ENCODE data around the gene PLK1.
A peak's percentile ranks its signal among the peaks of the same experiment; 100 is the strongest.
"Not testable (repeated sequence)": the region's sequence is repeated elsewhere in the genome, so short reads cannot be mapped to it uniquely, and the experiment has no call there.

The PLK1 gene

DNA sequence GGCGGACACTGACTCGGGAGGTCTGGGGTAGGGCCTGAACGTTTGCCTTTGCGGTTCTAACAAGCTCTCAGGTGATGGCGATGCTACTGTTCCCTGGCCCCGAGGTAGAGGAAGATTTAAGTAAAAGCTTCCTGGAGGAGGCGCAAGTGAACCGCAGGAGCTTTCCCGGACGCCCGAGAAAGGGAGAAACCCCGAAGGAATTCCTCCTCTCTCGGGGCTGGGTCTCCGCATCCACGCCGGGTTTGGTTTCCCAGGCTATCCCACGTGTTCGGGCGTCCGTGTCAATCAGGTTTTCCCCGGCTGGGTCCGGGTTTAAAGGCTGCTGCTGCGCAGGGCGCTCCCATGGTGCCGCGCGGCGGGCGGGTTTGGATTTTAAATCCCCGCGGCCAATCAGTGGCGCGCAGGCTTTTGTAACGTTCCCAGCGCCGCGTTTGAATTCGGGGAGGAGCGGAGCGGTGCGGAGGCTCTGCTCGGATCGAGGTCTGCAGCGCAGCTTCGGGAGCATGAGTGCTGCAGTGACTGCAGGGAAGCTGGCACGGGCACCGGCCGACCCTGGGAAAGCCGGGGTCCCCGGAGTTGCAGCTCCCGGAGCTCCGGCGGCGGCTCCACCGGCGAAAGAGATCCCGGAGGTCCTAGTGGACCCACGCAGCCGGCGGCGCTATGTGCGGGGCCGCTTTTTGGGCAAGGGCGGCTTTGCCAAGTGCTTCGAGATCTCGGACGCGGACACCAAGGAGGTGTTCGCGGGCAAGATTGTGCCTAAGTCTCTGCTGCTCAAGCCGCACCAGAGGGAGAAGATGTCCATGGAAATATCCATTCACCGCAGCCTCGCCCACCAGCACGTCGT lies at the start of gene PLK1:
PLK1 (plus strand) TSS at position 460 of the 844 bp plus-strand sequence; CDS start at position 504, 44 bp downstream.
- DNase-seq = peak; percentile 62

DNA sequence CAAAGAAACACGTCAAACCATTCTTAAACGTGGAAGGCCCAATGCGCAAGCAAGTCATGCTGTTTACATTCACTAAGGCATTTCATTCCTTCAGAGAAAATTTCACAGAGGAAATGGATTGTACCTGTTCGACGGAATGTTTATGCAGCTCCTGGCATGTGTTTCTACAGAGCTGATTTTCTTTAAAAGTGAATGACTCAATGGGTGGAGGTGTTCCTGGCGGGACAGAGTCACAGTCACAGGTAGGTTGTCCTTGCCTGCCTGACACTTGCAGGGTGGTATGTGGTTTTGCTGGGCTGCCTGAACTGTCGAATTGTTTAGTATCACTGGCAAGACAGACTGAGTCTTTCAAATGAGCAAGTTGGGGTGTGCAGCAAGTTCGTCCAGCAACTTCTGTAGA lies 49.2 kb upstream of the PLK1 start:
- no peak for DNase-seq

DNA sequence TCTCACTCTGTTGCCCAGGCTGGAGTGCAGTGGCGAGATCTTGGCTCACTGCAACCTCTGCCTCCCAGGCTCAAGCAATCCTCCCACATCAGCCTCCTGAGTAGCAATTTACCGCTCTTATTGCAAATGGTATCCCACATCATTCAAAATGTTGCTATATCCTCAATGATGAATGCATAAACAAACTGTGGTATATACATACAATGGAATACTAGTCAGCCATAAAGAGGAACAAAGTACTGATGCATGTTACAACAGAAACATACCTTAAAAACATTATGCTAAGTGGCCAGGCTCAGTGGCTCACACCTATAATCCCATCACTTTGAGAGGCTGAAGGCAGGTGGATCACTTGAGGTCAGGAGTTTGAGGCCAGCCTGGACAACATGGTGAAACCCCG lies 46.8 kb upstream of the PLK1 start:
- not testable (repeated sequence) for DNase-seq

DNA sequence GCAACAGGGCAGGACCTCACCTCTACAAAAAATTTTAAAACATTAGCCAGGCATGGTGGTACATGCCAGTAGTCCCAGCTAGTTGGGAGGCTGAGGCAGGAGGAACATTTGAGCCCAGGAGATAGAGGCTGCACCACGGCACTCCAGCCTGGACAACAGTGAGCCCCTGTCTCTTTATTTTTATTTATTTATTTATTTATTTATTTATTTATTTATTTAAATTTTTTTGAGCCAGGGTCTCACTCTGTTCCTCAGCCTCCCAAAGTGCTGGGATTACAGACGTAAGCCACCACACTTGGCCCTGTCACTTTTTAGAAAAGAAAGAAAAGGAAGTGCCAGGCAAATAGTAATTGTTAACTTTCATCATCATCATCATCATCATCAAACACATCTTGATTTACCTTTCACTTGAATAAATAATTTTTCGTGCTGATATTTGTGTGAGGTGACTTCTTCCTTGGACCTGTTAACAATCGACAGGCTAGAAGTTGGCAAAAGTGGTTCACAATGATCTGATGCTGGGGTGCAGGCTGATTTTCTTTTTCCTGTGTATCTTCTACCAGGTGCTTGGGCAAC lies 44.1 kb upstream of the PLK1 start:
- DNase-seq = no peak

DNA sequence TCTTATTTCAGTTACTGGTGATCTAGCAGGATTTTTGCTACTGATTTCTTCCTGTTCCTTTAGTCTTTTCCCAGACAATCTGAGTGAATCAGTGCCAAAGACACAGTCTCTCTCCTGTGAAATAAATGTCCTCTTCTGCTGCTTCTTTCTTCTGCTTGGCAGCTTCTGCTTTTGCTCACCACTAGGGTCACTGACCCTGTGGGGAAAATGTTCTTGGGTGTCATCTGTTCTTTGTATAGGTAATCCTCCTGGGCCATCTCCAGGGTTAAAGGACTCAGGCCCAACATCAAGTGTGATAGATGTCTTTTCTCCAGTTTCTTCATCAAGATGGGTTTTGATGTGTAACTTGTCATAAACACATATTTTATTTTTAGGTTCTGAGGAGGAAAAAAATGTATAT lies 42.7 kb upstream of the PLK1 start:
- no peak for DNase-seq

DNA sequence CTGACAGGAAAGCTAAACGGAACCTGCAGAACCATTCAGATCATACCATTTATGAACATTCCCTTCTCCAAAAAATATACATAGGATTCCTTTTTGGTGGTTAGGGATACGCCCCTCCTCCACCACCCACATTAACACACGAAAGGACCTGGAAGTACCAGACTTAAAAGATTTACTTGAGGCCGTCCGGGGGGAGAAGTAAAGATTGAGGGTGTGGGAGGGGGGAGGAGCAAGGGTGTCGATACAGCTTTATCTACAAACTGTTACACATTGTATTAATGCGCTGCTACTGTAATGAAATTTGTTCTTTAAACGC lies 38.1 kb upstream of the PLK1 start:
- DNase-seq = no peak

DNA sequence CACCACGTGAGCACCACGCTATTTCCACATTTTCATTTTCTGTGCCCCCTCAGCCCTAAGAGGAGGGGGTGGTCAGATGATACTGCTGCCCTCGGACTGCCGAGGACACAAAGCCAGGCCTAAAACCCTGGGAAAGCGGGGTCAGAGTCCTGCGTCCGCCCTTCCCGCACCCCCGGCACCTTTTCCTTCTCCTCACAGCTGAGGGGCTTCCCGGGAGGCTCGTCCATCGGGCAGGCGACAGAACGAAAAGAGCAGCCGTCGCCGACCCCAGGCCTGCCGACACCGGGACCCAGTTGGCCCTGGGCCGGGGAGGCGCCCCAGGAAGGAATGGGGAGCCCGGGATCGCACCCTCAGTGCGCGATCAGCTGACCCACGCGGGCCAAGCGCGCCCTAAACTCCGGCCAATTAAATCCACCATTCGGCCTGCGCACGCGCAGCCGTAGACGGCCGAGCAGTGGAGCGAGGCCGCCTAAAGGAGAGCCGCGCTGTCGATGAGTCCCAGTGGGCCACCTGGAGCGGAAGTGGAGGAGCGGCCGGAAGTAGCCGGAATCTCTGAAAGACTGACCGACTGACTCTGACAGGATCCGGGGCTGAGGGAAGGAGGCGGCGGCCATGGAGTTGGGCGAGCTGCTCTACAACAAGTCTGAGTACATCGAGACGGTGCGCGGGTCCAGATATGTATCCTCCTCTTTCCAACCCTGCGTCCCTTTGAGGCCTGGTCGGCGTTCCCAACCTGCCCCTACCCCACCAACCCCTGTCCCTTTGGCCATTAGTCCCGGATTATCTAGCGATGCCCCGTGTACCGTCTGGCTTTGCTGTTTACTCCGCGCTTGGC lies 37.5 kb upstream of the PLK1 start, which contains the start of the genes DCTN5 and PALB2:
DCTN5 (plus strand) TSS at position 536 of the 835 bp plus-strand sequence; CDS start at position 613, 77 bp downstream.
PALB2 (minus strand) TSS at position 380 of the 835 bp plus-strand sequence; CDS start at position 227, 153 bp downstream.
- DNase-seq = peak; percentile 87

DNA sequence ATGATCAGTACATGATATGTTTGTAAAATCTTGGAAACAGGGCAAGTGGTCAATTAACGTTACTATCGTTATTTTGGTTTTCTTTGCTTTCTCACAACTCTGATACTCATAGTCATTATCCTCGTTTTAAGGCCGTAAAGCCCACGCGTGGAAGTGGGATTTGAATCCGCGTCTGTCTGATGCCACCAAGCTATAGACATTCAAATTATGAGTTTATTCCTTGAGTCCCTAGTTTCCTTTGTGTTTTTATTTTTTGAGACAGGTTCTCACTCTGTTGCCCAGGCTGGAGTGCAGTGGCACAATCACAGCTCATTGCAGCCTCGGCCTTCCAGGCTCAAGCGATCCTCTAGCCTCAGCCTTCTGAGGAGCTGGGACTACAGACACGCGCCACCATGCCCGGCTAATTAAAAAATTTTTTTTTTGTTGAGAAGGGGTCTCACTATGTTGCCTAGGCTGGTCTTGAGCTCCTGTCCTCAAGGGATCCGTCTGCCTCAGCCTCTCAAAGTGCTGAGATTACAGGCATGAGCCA lies 36.4 kb upstream of the PLK1 start:
- no peak for DNase-seq

DNA sequence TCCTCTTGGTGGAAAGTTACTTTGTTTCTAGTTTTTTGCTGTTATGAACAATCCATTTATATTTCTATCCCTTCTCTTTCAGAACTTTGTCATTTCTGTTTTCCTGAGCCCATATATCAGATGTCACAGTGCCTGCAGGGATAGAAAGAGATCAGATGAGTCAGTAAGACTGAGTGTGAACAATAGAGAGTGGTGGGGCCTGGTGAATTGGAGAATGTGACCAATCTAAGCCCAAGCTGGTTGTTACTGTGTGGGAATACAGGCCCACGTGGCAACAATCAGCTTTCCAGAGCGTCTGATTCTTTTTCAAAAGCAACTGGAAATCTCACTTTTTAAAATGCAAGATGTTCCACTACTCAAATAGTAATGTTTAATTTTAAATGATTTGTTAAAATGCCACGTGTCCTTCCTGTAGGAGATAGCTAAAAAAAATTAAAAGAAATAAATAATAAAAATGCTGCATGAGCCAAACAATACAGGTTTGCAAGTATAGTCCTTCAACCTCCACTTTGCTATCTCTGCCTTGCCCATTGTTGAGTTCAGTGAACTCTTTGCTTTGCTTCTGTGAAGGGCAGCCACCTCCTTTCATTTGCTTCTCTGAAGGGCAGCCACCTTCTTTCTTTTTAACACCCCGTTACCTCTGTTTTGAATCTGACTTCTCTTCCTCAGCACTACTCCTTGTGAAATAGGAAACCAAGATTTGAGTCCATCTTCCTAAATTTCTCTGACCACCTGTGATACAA lies 27.8 kb upstream of the PLK1 start:
- no peak for DNase-seq

DNA sequence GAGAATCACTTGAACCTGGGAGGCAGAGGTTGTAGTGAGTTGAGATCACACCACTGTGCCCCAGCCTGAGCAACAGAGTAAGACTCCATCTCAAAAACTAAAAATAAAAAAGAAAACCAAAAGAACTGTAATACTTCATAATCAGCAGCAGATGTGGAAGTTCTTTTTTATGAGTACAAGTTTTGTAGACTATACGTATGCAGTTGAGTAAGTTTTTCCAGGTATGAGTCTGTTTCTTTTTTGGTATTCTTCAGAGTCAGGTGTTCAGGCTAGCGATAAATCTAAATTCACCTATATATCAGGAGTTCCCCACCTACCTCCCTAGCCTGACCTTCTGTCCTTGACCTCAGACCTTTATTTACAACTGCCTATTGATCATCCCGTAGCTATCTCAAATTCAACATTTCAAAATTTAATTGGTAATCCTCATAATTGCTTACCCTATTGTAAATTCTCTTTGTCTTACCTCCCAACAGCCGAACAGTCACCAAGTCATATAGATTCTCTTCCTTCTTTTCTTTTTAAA lies 26.7 kb upstream of the PLK1 start:
- no peak for DNase-seq

DNA sequence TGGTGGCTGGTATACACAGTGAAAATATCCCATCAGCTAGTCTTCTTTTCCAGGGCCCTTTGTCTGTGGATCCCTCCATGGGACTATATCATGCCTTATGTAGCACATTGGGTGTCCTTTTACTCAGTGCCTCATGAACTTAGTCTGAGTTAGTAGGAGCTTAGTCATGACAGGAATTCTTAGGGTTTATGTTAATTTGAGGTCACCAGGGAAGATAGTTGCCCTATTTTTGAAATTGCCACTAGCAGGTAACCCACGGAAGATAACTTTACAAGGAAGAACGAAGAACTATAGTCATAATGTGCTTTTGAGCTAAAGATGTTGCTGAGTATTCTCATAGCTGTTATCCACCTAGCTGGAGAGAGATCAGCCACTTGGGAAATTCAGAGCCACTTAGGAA lies 14.8 kb upstream of the PLK1 start:
- DNase-seq = no peak

DNA sequence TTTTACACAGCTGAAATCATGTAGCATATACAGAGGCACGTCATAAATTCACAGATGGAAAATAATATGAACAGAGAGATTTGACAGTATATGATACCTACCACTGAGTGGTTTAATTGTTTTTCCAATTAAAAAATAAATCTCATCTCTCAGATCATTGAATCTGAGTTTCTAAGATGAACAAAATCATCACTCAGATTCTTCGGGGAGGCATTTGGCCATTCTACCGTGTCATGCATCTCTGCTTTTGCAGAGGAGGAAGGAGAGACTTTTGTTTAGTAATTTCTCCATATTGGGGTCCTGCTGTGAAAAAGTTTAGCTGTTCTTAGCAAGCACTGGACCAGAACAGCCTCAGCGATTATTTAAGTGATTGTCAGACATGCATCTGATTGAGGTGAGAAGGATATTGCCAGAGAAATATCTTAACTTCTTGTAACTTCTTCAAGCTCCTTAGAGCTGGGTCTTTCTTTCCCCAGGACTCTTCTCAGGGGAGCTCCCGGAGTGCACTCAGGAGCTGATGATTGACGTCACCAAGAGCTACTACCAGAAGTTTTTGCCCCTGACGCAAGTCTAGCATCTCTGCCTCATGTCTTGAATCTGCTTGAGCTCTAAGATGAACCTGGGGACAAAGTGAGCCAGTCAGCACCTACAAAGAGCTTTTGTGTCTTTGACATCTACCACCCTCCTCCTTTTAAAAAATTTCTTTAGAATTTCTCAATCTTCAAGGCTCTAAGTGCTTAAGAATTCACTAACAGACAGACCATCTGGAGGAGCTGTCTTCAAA lies 11.9 kb upstream of the PLK1 start:
- no peak for DNase-seq

DNA sequence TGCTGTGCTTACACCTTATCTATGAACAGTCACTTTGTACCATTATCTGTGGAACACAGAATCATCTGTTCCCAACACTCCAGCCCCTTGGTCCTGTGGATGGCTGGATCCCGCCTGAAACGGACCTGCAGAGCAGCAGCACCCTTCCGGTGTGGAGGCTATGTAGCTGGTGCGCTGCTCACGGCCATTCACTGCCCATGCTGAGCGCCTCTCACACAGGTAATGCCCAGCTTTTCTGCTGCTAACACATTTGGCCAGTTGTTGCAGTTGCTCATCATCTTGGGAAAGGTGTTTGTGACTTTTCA lies 11.4 kb upstream of the PLK1 start:
- no peak for DNase-seq

DNA sequence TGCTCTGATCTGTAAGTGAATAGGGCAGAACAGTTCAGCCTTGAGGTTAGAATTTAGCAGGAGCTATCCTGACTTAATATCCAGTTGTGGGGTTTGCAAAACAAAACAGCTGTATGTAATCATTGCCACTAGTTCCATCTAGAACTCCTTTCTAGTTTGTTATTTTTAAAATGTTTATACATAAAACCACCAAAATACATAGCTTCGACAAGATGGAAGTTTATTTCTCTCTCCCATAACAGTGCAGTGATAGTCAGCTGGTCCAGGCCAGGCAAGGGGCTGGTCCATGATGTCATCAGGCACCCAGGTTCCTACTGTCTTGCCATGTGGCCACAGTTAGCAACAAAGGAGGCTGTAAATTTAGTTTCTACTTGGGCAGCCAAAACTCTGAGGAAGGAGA lies 10.5 kb upstream of the PLK1 start:
- DNase-seq = no peak

DNA sequence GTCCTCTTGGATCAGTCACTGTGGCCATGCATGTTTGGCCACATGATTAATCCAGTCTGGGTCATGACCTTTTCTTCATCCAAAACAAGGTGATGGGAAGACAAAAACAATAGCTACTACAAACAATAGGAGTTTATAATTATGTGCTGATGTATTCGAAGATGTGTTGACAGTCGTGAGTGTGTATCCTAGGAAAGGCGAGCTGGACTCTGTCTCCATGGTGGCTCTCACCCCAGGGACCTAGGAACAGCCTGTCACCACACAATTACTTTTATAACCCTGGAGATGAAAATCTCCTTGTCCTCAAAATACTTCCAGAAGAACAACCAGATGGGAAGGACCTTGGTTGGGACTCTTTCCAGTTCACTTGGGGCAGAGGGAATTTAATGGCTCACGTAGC lies 9.8 kb upstream of the PLK1 start:
- no peak for DNase-seq

DNA sequence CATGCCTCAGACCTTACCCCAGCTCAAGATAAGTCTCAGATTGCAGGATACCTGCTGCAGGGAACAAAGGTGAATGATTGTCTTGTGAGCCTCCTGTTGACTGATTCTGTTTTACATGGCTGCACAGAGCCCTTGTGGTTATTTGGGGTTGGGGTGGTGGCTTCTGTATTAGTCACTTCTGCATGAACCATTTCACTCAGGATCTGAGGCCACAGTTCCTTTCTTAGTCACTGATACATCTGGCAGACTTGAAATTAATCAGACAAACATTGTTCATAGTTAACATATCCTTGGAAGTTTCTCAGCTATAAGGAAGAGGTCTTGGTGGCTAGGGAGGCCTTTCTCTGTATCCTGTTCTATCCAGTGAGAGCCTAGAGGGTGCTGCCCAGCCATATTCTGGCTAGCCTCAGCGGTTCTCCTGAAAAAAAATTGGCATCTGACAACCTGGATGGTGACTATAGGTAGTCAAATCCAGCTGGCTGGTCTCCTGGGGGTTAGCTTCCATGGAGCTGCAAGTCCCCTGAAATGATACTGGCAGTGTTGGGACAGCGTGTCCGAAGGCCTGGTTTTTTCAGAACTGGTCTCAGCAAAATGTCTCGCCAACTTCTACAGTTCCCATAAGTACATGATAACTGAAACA lies 8.4 kb upstream of the PLK1 start:
- DNase-seq = peak; percentile 8

DNA sequence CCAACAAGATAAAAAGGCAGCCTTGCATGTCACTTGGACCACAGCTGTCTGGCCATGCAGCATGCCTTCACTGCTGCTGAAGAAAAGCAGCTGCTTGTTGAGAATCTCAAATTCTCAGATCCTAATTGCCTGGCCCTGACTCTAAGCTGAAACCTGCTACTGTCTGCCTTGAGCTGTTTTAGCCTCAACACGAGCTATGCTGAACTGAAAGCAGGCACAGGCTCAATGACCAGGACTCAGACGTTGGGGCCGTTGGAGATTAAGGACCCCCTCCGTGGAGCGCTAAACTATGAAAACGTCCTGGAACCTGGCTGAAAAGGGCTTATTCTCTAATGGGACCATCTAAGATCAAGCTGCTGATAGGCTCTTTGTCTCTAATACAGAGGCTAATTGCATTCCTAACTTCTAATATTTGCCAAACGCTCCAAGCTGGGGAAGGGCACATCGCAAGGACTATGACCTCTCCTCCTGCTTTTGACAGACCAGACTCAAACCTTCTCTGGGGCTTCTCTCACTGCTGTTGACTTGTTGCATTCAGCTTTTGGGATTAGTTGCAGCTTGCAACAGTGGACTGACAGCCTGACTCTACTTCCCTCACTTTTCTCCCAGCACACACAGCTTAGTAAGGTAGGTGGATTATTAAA lies 4.6 kb upstream of the PLK1 start:
- DNase-seq = no peak

DNA sequence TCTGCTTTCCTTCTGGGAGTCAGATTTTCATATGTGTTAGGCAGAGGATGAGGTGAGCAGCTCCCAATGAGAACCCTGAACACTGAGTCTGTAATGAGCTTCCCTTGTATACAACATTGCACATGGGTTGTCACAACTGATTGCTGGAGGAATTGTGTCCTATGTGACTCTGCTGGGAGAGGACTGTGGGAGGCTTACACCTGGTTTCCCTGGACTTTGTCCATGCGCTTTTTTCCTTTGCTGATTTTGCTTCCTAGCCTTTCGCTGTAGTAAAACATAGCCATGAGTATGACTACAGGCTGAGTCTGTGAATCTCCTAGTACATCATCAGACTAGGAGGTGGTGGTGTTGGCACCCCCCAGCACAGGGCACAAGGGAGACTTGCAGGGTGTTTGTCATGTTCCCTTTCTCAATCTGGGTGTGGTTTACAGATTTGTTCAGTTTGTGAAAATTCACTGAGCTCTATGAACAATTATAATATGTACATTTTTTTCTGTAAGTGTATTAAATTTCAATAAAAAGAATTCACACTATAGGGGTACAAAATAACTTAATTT lies 1.7 kb upstream of the PLK1 start:
- no peak for DNase-seq

DNA sequence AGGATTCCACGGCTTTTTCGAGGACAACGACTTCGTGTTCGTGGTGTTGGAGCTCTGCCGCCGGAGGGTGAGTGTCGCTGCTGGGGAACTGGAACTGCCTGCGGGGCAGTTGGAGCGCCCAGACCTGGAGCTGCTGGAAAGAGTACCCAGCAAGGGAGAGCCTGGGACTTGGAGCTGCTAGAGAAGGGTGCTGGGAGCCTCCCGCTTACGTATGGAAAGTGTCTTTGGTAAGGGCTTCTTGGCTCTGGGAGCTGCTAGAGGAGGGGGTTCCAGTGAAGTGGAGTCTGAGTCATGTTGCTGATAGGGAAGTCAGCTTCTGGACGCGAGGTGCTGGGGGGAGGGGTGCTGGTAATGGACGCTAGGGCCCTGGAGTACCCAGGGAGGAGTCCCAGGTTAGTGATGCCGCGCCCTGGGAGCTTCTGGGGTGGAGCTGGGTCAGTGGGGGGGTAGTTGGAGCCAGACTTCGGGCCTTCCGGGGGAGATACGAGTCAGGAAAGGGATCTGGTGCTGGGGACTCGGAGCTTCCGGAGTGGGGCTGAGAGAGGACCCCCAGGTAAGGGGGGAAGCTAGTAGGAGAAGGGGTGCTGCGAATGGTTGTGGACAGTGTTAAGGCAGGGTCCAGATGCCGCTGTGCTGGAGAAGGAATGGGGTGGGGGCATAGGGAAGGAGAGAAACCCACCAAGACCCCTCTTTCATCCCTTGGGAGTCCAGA lies 741 bp downstream of the PLK1 start:
- DNase-seq = peak; percentile 2

DNA sequence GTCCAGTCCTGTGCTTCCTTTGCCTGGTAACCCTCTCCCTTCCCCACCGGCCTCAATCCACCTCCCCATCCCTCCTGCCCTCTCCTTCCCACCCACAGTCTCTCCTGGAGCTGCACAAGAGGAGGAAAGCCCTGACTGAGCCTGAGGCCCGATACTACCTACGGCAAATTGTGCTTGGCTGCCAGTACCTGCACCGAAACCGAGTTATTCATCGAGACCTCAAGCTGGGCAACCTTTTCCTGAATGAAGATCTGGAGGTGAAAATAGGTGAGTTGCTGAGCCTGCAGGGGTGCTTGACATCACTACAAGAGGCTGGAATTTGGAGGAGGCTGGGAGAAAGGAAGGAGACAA lies 1.3 kb downstream of the PLK1 start:
- no peak for DNase-seq
